Omental fat pad (tissue), 4 donors: ENCODE data around the gene ADAMTS17. TPM values are rescaled to one million over a fixed set of nuclear protein-coding genes. Genes with fewer than 3 reads are reported as not detected.

Source experiments
- ATAC-seq: fragments of 150-250 bp; one replicate; pipeline ENCODE4 v1.9.1; 2016; ENCODE audit warnings: mild to moderate bottlenecking, moderate library complexity; ENCODE audit not compliant: low FRiP score
- DNase-seq: peaks from one replicate; pipeline ENCODE4 v3.0.0-alpha.2; 2019; ENCODE audit warnings: low spot score
- total RNA-seq, 4 donors: library from RNA; depleted of rRNA; stranded (reverse); fragments of >200 nt; gene quantifications; one replicate each; pipeline ENCODE4 v1.1.0, GENCODE V29; 2016
- TF ChIP-seq, protein P1 (sequence below), 3 donors: fragments of 450-650 bp; IDR thresholded peaks; one replicate each; pipeline ENCODE4 v1.5.1; 2016 to 2017; ENCODE audit warnings: antibody characterized with exemption in 3 of 3, mild to moderate bottlenecking in 3 of 3, moderate library complexity in 2 of 3

Gene ADAMTS17
- total RNA-seq, 4 donors from 2014 or later = 1.6 to 10.7 (median 5.7) TPM

DNA sequence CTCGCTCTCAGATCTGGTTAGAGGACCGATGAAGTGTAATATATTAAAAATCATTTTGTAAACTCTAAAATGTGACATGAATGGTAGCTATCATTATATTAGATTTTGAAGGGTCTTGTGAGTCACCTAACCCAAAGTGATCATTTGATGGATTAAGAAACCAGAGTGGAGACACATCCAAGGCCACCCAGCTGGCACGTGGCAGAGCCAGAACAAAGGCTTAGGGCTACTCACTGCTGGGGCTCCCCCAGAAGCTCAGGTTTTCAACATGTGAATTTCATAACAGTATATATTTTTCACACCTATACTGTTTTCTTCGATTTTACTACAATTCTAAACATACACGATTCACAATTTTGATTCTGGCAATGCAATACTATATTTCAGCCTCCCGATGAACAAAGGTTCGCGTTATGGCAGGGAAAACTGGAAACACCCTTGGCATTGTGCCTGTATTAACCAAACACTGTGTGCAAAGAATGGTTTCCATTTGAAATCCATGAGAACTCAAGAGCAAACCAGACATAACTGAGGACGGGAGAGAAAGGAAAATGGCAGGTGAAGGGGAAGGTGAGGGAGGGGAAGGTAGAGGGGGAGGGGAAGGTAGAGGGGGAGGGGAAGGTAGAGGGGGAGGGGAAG, 88.9 kb downstream of the ADAMTS17 start:
- no peak for DNase-seq
- ATAC-seq = no peak
- TF ChIP-seq, protein P1, sequence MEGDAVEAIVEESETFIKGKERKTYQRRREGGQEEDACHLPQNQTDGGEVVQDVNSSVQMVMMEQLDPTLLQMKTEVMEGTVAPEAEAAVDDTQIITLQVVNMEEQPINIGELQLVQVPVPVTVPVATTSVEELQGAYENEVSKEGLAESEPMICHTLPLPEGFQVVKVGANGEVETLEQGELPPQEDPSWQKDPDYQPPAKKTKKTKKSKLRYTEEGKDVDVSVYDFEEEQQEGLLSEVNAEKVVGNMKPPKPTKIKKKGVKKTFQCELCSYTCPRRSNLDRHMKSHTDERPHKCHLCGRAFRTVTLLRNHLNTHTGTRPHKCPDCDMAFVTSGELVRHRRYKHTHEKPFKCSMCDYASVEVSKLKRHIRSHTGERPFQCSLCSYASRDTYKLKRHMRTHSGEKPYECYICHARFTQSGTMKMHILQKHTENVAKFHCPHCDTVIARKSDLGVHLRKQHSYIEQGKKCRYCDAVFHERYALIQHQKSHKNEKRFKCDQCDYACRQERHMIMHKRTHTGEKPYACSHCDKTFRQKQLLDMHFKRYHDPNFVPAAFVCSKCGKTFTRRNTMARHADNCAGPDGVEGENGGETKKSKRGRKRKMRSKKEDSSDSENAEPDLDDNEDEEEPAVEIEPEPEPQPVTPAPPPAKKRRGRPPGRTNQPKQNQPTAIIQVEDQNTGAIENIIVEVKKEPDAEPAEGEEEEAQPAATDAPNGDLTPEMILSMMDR (IDR thresholded peaks at IDR 0.05) = no peak

DNA sequence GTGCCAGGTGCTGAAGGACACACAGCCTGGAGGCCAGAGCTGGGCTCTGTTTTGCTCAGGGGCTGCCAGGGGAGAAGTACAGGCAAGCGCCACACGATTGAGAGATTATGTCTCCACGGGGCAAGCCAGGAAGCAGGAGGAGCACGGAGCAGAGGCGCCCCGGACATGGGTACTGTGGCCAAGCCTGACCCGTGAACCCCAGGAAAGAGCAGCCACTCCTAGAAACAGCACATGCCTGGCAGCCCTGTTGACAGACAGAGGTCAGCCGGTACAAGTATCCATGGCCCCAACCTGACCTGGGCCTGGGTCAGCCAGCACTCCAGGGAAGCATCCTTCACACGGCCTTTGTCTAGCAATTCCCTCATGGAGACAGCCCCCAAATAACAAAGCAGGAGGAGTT, 89.4 kb downstream of the ADAMTS17 start:
- TF ChIP-seq, protein P1 (IDR thresholded peaks at IDR 0.05) = no peak
- ATAC-seq (no peak), DNase-seq (no peak)

DNA sequence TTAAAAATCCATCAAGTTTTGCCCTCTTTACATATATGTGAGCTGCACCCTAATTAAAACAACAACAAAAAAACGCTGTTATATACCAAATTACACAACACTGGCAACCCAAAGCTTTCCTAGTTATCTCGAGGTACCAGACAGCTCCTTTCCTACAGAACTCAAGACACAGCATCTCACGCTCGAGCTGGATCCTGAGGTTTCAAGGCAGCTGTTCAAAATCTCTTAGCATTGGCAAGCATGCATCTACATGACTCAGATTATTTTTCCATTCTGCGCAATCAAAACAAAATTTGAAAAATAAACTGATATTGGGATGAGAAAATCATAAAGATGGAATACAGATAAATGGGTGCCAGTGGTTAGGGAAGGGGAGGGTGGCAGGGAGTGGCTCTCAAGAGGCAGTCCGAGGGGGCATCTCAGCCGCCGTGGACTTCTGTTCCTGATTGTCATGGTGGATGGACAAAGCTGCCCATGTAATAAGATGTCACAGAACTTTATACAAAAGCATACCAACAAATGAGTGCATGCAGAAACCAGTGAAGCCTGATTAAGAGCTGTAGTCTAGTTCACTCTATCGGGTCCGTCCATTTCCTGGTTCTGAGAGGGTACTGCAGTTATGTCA, 91.5 kb downstream of the ADAMTS17 start:
- ATAC-seq = no peak
- TF ChIP-seq, protein P1 (IDR thresholded peaks at IDR 0.05) = no peak
- DNase-seq = peak; percentile 18

DNA sequence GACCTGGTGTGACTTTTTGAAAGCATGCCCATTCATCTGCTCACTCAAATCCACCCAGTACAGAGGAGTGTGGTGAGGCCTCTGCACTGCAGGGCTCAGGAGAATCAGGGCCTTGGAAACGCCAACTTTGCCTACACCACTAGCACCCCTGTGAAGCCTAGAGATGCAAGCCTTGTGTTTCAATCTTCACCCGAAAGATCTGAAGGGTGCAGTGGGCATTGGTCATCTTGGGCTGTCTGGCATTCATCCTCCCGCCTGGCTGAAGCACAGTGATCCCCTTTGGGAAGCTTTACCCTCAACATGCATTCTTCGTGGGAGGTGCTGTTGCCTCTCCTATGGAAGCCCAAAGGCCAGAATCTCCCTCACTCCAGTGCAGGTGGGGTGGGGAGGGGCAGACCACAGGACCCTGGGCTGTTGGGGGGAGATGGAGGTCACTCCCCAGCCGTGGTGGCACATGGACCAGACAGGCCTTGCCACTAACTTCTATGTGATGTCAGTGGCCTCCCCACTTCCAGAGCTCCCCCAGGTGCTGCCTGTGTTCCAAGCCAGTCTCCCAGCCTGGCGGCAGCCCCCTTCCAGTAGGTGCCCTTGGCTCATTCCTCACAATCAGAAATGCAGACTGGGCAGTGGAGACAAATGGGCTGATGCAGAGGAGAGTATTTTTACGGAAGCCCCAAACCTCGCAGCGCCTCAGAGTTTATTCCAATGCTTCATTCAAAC, 92.5 kb downstream of the ADAMTS17 start:
- ATAC-seq (no peak), DNase-seq (peak; percentile 6)
- TF ChIP-seq, protein P1 (IDR thresholded peaks at IDR 0.05) = no peak

DNA sequence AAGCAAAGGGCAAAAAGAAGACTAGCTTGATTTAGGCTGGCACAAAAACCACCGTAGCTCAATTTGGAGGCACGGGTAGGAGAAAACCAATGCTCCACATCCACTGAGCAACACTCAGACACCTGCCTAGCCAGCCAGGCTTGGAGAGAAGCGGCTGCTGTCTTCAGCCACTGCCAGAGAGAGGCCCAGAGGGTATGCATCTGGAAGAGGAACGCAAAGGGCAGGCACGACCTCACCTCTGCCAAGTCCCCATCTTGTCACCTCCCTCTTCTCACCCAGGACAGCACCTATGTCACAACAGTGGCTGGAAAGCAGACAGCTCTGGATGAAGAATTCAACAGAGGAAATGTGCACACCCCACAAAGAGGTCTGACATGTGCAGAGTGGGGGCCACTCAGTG, 93.5 kb downstream of the ADAMTS17 start:
- TF ChIP-seq, protein P1 (IDR thresholded peaks at IDR 0.05) = no peak
- ATAC-seq (no peak), DNase-seq (no peak)

DNA sequence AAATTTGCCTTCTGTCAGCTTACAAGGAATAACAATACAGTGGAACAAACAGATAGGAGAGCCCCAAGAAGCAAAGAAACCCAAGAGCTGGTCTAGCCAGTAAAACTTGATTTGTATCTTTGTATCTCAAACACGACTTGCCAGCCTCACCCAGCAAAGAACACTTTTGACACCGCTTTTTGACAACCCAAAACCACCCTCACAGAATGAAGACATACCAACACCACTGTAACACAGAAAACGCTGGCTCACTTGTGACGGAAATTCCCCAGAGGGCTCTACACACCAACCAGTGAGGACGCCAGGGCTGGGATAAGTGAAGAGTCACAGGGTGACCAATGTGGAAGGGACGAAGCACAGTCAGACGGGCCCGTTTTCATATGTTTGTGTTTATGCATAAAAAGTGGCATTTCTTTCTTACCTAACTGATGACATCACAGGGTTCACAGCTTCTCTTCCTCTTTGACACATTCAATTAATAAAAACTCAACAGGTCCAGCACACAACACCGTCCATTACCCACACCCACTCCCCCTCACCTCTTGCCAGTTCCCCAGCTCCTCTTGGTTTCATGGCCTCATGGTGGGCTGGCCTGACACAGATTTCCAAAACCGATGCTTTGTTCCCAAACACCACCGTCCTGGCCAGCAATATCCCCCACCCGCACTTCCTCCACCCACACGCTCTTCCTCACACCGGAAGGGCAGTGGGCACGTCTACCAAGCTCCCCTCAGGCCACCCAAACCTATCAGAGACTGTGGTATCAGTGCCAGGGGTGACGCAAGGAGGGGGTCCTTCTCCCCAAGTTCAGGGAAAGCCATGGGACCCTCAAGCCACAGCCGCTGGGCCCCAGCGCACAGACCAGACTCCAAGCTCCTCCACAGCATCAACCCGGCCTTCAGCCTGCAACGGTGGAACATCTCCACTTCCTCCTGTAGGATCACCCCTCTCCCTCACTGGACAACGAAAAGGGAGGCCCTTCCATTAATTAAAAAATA, 94.2 kb downstream of the ADAMTS17 start:
- TF ChIP-seq, protein P1 (IDR thresholded peaks at IDR 0.05) = no peak
- DNase-seq = no peak
- ATAC-seq = no peak
